AG09309 (cell line): ENCODE results near the gene IKZF3.

Experiments used
- DNase-seq: peaks from one replicate; pipeline ENCODE4 v3.0.0-alpha.2; 2010; ENCODE audit warnings: low read depth
- H3K4me3 ChIP-seq: 2 replicates; pipeline ENCODE4 v1.5.1; 2011; ENCODE audit warnings: mild to moderate bottlenecking, low read depth, low read length, moderate library complexity; ENCODE audit not compliant: control insufficient read depth
- CTCF ChIP-seq: IDR thresholded peaks from 2 replicates; pipeline ENCODE4 v1.5.1; 2011; ENCODE audit warnings: mild to moderate bottlenecking, low read depth, low read length, inconsistent platforms; ENCODE audit not compliant: insufficient read depth, control insufficient read depth; ENCODE audit errors: missing control alignments

The IKZF3 gene

GRCh38 chr17:39808409-39808997 lies 55.6 kb downstream of the IKZF3 start:
- TF ChIP-seq CTCF, result no peak
- H3K4me3 ChIP-seq, result no peak overlapping the region
- DNase-seq, result no peak

- no peak for DNase-seq
- TF ChIP-seq CTCF, result no peak
- H3K4me3 ChIP-seq, result no peak overlapping the region
Measured at GRCh38 chr17:39804839-39805238, 59.3 kb downstream of the IKZF3 start.

- H3K4me3 ChIP-seq, result no peak overlapping the region
- no peak for TF ChIP-seq CTCF
- no peak for DNase-seq
Measured at GRCh38 chr17:39801055-39801454, 63.1 kb downstream of the IKZF3 start.

GRCh38 chr17:39800540-39800939 lies 63.6 kb downstream of the IKZF3 start:
- no peak overlapping the region for H3K4me3 ChIP-seq
- no peak for DNase-seq
- TF ChIP-seq CTCF, result no peak

GRCh38 chr17:39799395-39799794 lies 64.7 kb downstream of the IKZF3 start:
- no peak overlapping the region for H3K4me3 ChIP-seq
- TF ChIP-seq CTCF, result no peak
- DNase-seq, result no peak

- DNase-seq, result no peak
- no peak overlapping the region for H3K4me3 ChIP-seq
- TF ChIP-seq CTCF, result no peak
Measured at GRCh38 chr17:39794249-39794970, 69.7 kb downstream of the IKZF3 start.
